SIG-M5 treated with dmso at 0.1 percent for 504 hours (cell line): Measurements from ENCODE around the gene CCL15.
"Not testable (repeated sequence)": the region's sequence is repeated elsewhere in the genome, so short reads cannot be mapped to it uniquely, and the experiment has no call there.

Experiments used
- DNase-seq: peaks from one replicate; lab custom pipeline; 2025; ENCODE audit not compliant: unreplicated experiment; lab: John Stamatoyannopoulos, UW

Gene CCL15

GRCh38 chr17:35995346-35995745 lies 6.0 kb downstream of the CCL15 start:
- not testable (repeated sequence) for DNase-seq

GRCh38 chr17:35991075-35991474 lies 10.3 kb downstream of the CCL15 start:
- DNase-seq, result no peak

DNA sequence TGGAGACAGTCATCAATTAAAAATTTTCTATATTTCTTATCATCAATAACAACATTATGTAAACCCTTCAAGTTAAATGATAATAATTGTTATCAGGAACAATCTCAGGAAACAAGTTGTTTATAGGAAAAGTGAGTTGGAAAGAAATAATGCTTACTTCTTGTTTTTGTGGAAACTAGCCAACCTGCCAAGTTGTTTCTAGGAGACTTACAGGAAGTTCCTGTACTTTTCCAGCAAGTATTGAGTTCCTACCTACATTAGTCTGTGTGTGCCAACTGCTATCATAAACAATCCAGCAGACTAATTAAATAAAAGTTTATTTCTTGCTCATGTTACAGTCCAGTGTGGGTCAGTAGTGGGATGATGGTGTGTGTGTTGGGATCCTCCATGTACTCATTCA lies 13.2 kb downstream of the CCL15 start:
- DNase-seq, result no peak

DNA sequence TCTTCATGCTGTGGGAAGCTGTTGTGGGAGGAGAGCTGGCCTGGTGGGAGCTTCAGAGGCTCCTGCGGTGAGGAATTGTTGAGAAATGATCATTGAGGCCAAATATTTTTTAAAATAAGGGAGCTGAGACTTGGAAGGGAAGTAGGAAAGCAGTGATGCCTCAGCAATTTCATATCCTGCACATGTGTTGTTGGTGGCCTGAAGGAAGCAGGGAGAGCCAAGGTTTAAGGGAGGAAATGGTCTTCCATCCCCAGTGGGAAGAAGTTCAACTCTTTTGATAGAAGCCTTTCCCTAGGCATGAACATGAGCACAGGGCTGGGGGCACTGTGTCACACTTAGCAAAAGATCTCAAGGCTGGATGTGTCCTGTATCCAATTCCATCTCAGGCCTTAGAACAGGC lies 14.7 kb downstream of the CCL15 start, which contains the start of gene CCL14:
TSS of gene CCL14 (minus strand) at position 87 of the 400 bp plus-strand sequence. CDS start at position 7, 80 bp downstream.
- DNase-seq, result no peak

DNA sequence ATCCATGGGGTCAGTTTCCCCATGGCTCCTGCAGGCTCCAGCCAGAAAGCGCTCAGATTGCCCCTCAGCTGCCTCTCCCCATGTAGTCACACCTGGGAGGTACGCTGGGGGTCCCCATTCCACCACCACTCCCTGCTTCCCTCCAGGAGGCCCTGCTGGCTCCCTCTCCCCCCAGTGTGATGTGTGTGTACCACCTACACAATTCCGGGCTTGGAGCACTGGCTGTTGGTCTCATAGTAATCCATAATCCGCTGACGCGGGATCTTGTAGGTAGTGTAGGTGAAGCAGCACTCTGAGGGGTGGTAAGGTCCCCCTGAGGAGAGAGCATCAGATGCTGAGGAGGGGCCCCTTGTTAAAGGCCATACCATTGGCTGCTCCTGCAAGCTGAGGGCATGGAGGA lies 17.2 kb downstream of the CCL15 start:
- no peak for DNase-seq

- no peak for DNase-seq
Measured at GRCh38 chr17:35982409-35983191, 18.8 kb downstream of the CCL15 start.

- no peak for DNase-seq
Measured at GRCh38 chr17:35981908-35982330, 19.4 kb downstream of the CCL15 start.

DNA sequence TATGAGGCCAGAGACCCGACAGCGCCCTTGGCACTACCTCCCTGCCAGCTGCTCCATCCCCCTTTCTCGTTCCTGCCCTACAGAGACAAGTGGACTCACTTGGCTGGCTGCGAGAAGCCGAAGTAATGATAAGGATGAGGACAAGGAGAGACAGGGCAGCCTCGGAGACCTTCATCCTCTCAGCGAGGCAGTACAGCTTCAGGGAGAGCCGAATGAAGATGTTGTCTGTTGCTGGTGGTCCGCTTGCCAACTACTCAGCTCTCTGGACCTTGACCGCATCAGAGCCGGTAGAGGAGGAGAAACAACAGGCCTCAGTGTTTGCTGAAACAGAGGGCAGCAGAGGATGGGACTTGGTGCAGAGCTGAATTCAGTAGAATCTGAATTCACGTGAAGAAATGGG lies 20.1 kb downstream of the CCL15 start, which contains the start of gene CCL16:
TSS of gene CCL16 (minus strand) at position 252 of the 400 bp plus-strand sequence. CDS start at position 175, 77 bp downstream.
- DNase-seq, result no peak

DNA sequence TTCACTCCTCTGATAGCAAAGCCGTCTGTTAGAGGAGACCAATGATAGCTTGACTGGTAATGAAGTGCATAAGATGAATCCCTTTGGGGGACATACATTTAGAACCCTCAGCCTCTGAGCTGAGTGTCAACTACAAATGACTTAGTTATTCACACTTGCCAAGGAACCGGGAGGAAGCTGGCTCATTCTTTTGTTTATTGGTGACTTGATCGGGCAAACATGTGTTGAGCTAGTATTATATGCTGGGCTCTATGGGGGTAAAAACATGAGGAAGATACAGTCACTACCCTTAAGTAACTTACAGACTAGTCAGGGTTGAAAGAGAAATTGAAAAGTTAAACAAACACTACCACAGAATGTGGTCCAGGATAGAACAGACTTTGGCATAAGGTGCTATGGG lies 23.0 kb downstream of the CCL15 start:
- no peak for DNase-seq

DNA sequence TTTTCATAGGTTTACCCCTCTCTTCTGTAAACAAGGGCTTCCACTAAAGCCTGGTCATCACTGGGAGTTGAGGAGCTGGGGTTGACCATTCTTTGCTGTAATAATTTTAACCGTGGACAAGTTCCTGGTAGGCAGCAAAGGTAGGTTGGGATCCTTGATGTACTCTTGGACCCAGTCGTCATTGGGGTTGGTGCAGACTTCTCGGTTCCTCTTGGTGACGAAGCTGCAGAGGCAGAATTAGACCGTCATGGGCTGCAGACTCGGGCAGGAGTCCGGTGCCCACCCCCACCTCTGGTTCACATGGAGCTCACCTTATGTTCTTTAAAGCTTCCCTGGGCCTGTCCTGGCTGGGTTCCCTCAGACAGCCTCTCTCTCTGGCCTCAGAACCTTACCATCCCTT lies 23.8 kb downstream of the CCL15 start:
- no peak for DNase-seq

- no peak for DNase-seq
Measured at GRCh38 chr17:35973333-35974260, 27.8 kb downstream of the CCL15 start.

- no peak for DNase-seq
Measured at GRCh38 chr17:35972945-35973332, 28.4 kb downstream of the CCL15 start.

DNA sequence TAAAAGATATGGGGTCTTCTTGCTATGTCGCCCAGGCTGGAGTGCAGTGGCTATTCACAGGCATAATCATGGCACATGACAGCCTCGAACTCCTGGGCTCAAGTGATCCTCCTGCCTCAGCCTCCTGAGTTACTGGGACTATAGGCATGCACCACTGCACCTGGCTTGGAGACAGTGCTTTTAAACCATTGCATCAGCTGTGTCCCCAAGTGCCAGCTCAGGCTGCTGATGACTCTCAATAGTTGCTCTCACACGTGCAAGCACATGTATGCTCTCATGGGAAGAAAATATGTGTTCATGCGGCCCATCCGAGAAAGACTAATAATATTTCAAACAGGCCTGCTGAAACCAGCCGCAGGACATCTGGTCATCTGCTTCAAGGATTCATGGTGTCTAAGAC lies 28.8 kb downstream of the CCL15 start:
- DNase-seq, result no peak

GRCh38 chr17:35972066-35972465 lies 29.3 kb downstream of the CCL15 start:
- no peak for DNase-seq

- peak; percentile 60 for DNase-seq
Measured at GRCh38 chr17:35969558-35970380, 31.6 kb downstream of the CCL15 start.

DNA sequence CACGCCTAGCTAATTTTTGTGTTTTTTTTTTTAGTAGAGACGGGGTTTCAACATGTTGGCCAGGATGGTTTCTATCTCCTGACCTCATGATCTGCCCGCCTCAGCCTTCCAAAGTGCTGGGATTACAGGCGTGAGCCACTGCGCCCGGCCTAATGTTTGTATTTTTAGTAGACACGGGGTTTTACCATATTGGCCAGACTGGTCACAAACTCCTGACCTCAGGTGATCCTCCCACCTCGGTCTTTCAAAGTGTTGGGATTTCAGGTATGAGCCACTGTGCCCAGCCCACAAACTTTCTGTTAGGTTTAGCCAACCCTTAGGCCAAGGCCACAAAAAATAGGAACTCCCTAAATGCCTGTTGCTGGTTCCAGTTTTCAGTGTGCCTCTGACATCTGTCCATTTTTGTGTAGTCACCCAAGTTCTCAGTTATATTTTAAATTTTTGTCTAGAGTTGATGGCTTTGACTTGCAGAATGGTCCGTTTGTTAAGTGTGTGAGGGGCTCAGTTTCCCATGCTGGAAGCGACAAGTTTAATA lies 32.8 kb downstream of the CCL15 start:
- no peak for DNase-seq

DNA sequence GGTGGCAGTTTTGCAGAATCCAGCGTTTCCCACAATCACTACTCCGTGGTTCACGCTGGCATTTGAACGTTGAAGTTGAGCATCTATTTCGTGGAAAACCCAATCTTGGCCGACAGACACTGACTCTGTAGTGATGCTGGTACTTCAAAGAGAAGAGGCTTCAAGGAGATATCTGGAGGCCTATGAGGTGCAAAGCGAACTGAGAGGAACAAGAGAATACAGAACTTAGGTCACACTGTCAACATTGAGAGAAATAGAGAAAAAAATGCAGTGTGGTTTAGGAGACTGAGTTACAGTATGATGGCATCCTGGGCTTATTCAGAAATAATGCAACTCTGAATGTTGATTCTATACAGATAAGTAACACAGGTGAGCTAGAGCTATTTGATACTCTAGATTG lies 36.1 kb downstream of the CCL15 start:
- no peak for DNase-seq

- no peak for DNase-seq
Measured at GRCh38 chr17:35963663-35964062, 37.7 kb downstream of the CCL15 start.

DNA sequence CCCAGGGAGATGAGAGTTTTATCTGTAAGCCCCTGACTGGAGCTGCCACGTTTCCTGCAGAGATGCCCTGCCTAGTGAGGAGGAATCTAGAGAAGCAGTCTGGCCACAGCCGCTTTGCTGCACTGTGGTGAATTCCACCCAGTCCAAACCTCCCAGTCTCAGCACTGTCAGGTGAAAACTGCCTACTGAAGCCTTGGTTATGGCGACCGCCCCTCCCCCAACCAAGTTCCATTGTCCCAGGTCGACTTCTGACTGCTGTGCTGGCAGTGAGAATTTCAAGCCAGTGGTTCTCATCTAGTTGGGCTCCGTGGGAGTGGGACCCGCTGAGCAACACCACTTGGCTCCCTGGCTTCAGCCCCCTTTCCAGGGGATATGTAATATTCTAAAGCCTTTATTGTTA lies 47.6 kb downstream of the CCL15 start:
- no peak for DNase-seq

DNA sequence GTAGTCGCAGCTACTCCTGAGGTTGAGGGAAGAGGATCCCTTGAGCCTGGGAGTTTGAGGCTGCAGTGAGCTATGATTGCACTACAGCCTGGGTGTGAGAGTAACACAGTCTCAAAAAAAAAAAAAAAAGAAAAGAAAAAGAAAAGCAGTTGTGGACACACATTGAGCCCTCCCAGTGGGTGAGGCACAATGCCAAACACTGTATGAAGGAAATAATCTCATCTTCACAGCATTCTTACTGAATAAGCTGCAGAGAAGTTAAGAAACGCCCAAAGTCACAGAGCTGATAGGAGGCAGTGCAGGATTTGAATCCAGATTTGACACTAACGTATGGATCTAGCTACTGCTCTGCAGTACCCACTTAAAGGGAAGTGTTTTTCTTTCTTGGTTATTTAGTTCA lies 52.0 kb downstream of the CCL15 start:
- DNase-seq, result no peak

DNA sequence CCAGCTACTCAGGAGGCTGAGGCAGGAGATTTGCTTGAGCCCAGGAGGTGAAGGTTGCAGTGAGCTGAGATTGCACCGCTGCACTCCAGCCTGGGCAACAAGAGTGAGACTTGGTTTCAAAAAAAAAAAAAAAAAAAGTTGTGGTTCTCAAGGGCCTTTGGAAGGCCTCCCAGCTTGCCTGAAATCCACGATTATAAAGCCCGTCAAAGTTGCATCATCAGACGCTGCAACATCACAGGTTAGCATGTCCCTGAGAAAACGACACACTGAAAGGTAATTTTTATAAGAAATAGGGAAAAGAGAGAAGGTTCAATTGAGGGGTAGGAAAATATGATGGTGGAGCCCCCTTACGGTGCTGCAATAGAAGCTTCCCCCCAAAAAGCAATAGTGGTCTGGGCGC lies 53.3 kb downstream of the CCL15 start:
- no peak for DNase-seq
